Esophagus muscularis mucosa (tissue), 4 donors: ENCODE results near the gene DDR2. TPM values are rescaled to one million over a fixed set of nuclear protein-coding genes. Genes with fewer than 3 reads are reported as not detected.

Experiments used
- DNase-seq: peaks from one replicate; pipeline ENCODE4 v3.0.0-alpha.2; 2017; ENCODE audit errors: extremely low spot score
- H3K27ac ChIP-seq, 4 donors: fragments of 200-600 bp; sonication (generic); replicated peaks in 1 of 4; 1 replicate in 3 of 4; 2 replicates in 1 of 4; pipeline ENCODE4 v1.5.1; 2016 to 2019; ENCODE audit warnings: mild to moderate bottlenecking in 1 of 4
- H3K27me3 ChIP-seq, 4 donors: fragments of 200-600 bp; sonication (generic); one replicate each; pipeline versions ENCODE4 v1.5.1 to v1.6.0; 2016 to 2019
- H3K36me3 ChIP-seq, 4 donors: fragments of 200-600 bp; sonication (generic); one replicate each; pipeline ENCODE4 v1.5.1; 2016 to 2019
- H3K4me1 ChIP-seq, 4 donors: fragments of 200-600 bp; sonication (generic); one replicate each; pipeline ENCODE4 v1.5.1; 2016 to 2019
- H3K4me3 ChIP-seq, 4 donors: fragments of 200-600 bp; sonication (generic); 1 replicate in 2 of 4; 2 replicates in 2 of 4; pipeline ENCODE4 v1.5.1; 2016 to 2019; ENCODE audit warnings: mild to moderate bottlenecking in 4 of 4, moderate library complexity in 1 of 4
- H3K9me3 ChIP-seq, 4 donors: fragments of 200-600 bp; sonication (generic); 1 replicate in 3 of 4; 2 replicates in 1 of 4; pipeline ENCODE4 v1.5.1; 2016 to 2019
- CTCF ChIP-seq, 3 experiments: fragments of 200-600 bp in 2 of 3; fragments of 450-650 bp in 1 of 3; sonication (generic) in 2 of 3; IDR thresholded peaks; one replicate each; pipeline ENCODE4 v1.5.1; 2017 to 2019; ENCODE audit warnings: antibody characterized with exemption in 3 of 3, mild to moderate bottlenecking in 2 of 3, moderate library complexity in 1 of 3
- EP300 ChIP-seq: sonication (generic); formaldehyde crosslinking; IDR thresholded peaks from one replicate; pipeline ENCODE4 v1.6.1; 2017; ENCODE audit warnings: antibody characterized with exemption
- POLR2A ChIP-seq: fragments of 450-650 bp; IDR thresholded peaks from one replicate; pipeline ENCODE4 v1.6.1; 2017; ENCODE audit warnings: antibody characterized with exemption, moderate library complexity, mild to moderate bottlenecking, low read depth
- POLR2AphosphoS5 ChIP-seq, 2 donors: sonication (generic); formaldehyde crosslinking; IDR thresholded peaks; one replicate each; pipeline ENCODE4 v1.6.1; 2017; ENCODE audit warnings: antibody characterized with exemption in 2 of 2
- WGBS: methylation state at CpG from one replicate; pipeline ENCODE4 v1.1.5; 2018; 5-methylcytosine and 5-hydroxymethylcytosine counted together
- intact Hi-C: fragments of 100-400 bp; cut with DNase I; formaldehyde crosslinking; loops from one replicate; pipeline ENCODE4 v1.15.1; 2023
- total RNA-seq, 4 donors: library from RNA; depleted of rRNA; stranded (reverse); fragments of >200 nt; gene quantifications; one replicate each; pipeline versions ENCODE4 v1.1.0 to v1.2.1, GENCODE V29; 2016

DDR2 gene
- total RNA-seq, 4 donors from 2014 or later, result 143 to 194 (median 175) TPM

DNA sequence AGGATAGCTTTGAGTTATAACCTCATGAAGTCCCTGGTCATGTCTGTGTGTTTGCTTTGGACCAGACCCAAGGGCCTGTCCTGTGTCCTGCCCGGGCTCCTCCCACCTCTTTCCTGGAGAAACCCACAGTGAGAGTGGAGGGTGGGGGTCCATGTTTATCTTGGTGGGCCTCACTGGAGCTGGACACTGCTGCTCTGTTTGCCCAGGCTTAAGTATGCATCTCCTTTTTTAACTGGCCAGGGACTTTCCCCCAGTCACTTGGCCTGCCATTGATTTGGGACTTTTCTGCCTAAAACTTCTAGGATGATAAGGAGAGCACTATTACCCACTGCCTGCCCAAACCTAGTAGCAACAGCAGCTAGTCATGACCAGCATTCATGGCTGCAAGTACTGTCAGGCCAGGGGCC is 49.8 kb downstream of the DDR2 start:
- Histone ChIP-seq H3K9me3 (no peaks in the 10 kb centered on the region), H3K4me1 (peaks cover 34 to 77% (median 74%) of the 10 kb centered on the region in 4 donors), H3K27ac (peak overlapping the region; percentile 53 to 77 (median 63)), H3K27me3 (no peaks in the 10 kb centered on the region), H3K4me3 (no peak overlapping the region), H3K36me3 (no peaks in the 10 kb centered on the region)
- no peak for DNase-seq
- no peak for TF ChIP-seq POLR2AphosphoS5 (IDR thresholded peaks at IDR 0.05)
- TF ChIP-seq EP300, result no peak
- TF ChIP-seq POLR2A, result no peak
- TF ChIP-seq CTCF (IDR thresholded peaks at IDR 0.05), result no peak
- intact Hi-C loops, result no loop called here
- 44% methylated on average over 1 of the region's 1 CpG for WGBS

DNA sequence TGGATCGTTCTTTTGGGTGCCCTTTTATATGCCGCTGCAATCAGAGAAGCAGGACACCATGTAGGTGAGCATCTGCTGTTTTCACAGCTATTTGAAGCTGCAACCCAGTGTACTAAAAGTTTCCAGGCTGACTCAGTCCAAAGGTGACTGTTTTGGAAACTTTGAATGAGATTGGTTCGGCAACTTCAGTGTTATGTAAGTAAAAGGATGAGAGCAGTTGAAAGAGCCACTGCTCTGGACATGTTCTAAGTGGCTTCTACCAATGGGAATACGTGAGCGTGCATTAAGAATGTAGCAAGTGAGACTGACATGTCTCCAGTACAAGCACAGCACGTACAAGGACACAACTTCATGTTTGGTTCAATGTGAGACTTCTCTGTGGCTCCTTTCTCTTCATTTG is 55.6 kb downstream of the DDR2 start:
- no peaks in the 10 kb centered on the region for H3K36me3 ChIP-seq
- TF ChIP-seq POLR2AphosphoS5 (IDR thresholded peaks at IDR 0.05), result peak; percentile 56 to 61
- no peak for TF ChIP-seq EP300
- TF ChIP-seq POLR2A, result no peak
- TF ChIP-seq CTCF (IDR thresholded peaks at IDR 0.05), result no peak
- no peak overlapping the region for H3K4me3 ChIP-seq
- no peaks in the 10 kb centered on the region for H3K9me3 ChIP-seq
- no peaks in the 10 kb centered on the region for H3K27me3 ChIP-seq
- intact Hi-C loops, result no loop called here
- peaks cover 49 to 87% (median 83%) of the 10 kb centered on the region in 4 donors for H3K4me1 ChIP-seq
- WGBS, result 47% methylated on average over 6 of the region's 6 CpGs
- no peak for DNase-seq
- peak overlapping the region; percentile 76 to 85 (median 78) for H3K27ac ChIP-seq

- peak overlapping the region; percentile 76 to 85 (median 78) for H3K27ac ChIP-seq
- no peak overlapping the region for H3K4me3 ChIP-seq
- WGBS, result 42% methylated on average over 4 of the region's 4 CpGs
- intact Hi-C loops, result no loop called here
- no peaks in the 10 kb centered on the region for H3K36me3 ChIP-seq
- H3K27me3 ChIP-seq, result no peaks in the 10 kb centered on the region
- TF ChIP-seq POLR2A, result no peak
- peak in 1 of 2 donors; percentile 40 for TF ChIP-seq POLR2AphosphoS5 (IDR thresholded peaks at IDR 0.05)
- TF ChIP-seq EP300, result peak; percentile 50
- DNase-seq, result no peak
- H3K4me1 ChIP-seq, result peaks cover 51 to 88% (median 86%) of the 10 kb centered on the region in 4 donors
- H3K9me3 ChIP-seq, result no peaks in the 10 kb centered on the region
Measured at GRCh38 chr1:162688521-162688920, 56.3 kb downstream of the DDR2 start.

DNA sequence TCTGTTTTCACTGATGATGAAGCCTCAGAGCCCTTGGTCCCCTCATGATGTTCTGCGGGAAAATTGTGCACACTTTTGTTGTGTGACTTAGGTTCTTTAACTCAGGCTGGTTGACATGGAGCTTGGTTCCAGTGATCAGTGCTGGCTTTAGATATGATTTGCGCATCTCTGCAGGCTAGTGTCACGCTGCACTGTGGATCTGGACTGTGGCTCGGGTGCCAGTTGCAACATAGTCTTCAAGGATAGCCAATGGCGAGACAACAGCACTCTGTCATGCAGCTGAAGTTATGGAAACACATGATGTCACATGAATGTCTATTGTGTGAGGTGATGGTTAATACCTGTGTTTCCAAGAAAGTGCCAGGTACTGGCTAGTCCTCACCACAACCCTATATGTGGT is 56.7 kb downstream of the DDR2 start:
- Histone ChIP-seq H3K4me3 (no peak overlapping the region), H3K36me3 (no peaks in the 10 kb centered on the region), H3K27me3 (no peaks in the 10 kb centered on the region), H3K4me1 (peaks cover 52 to 91% (median 89%) of the 10 kb centered on the region in 4 donors), H3K9me3 (no peaks in the 10 kb centered on the region), H3K27ac (peak overlapping the region; percentile 76 to 85 (median 78))
- intact Hi-C loops, result no loop called here
- 96% methylated on average over 5 of the region's 5 CpGs for WGBS
- no peak for DNase-seq
- no peak for TF ChIP-seq EP300
- TF ChIP-seq CTCF (IDR thresholded peaks at IDR 0.05), result no peak
- TF ChIP-seq POLR2A, result no peak
- TF ChIP-seq POLR2AphosphoS5 (IDR thresholded peaks at IDR 0.05), result no peak

- peak overlapping the region; percentile 76 to 85 (median 78) for H3K27ac ChIP-seq
- WGBS, result 35% methylated on average over 5 of the region's 5 CpGs
- no peaks in the 10 kb centered on the region for H3K9me3 ChIP-seq
- H3K4me3 ChIP-seq, result no peak overlapping the region
- intact Hi-C loops, result no loop called here
- H3K27me3 ChIP-seq, result no peaks in the 10 kb centered on the region
- H3K36me3 ChIP-seq, result no peaks in the 10 kb centered on the region
- TF ChIP-seq CTCF (IDR thresholded peaks at IDR 0.05) (no peak), POLR2AphosphoS5 (IDR thresholded peaks at IDR 0.05) (peak in 1 of 2 donors; percentile 5)
- DNase-seq, result no peak
- peaks cover 52 to 90% (median 88%) of the 10 kb centered on the region in 4 donors for H3K4me1 ChIP-seq
Measured at GRCh38 chr1:162689745-162690671, 57.7 kb downstream of the DDR2 start.
